ENCODE results near the gene MIEF2. TPM values are rescaled to one million over a fixed set of nuclear protein-coding genes. Genes with fewer than 3 reads are reported as not detected.

MIEF2 gene
- total and polyA plus RNA-seq, 2 donors (not counting 1 experiment from before 2014, with no cell fraction given), result 13.3 to 18.7 TPM

GRCh38 chr17:18267366-18267765 is 6.9 kb downstream of the MIEF2 start:
- no peak overlapping the region for H3K4me3 Mint-ChIP-seq
- Histone ChIP-seq H3K4me2 (replicated peaks; ENCODE audit: low read depth, low read length, poor library complexity, severe bottlenecking) (no peak overlapping the region), H4K20me1 (ENCODE audit: control insufficient read depth, insufficient read depth, low read length, poor library complexity, severe bottlenecking) (no peaks in the 10 kb centered on the region), H3K36me3 (replicated peaks in 1 of 2; ENCODE audit: control extremely low read depth in 1 of 2, control insufficient read depth in 1 of 2, extremely low read depth in 1 of 2, insufficient read depth in 2 of 2, low read length in 1 of 2) (peaks cover 0 to 28% of the 10 kb centered on the region in 2 experiments), H3K79me2 (ENCODE audit: control insufficient read depth, insufficient read depth, low read length) (peaks cover 8% of the 10 kb centered on the region), H3K9me3 (ENCODE audit: control extremely low read depth in 1 of 3, control insufficient read depth in 2 of 3, insufficient read depth in 1 of 3, low read length in 2 of 3) (no peaks in the 10 kb centered on the region), H3K27ac (ENCODE audit: low read length in 2 of 2) (no peak overlapping the region), H2AFZ (ENCODE audit: insufficient read depth, low read depth, low read length, poor library complexity, severe bottlenecking) (no peak overlapping the region), H3K27me3 (replicated peaks in 1 of 4; ENCODE audit: control extremely low read depth in 1 of 4, control insufficient read depth in 3 of 4, insufficient read depth in 4 of 4, low read length in 3 of 4) (no peaks in the 10 kb centered on the region), H3K4me3 (ENCODE audit: control extremely low read depth in 1 of 5, extremely low read depth in 1 of 5, insufficient read depth in 1 of 5, low read depth in 2 of 5, low read length in 4 of 5) (no peak overlapping the region), H3K4me1 (ENCODE audit: control insufficient read depth in 2 of 2, insufficient read depth in 2 of 2, low read length in 2 of 2) (no peaks in the 10 kb centered on the region), H3K9ac (ENCODE audit: low read length) (no peak overlapping the region)
- no peak overlapping the region for H3K27ac Mint-ChIP-seq
- ATAC-seq (ENCODE audit: low read depth), result no peak
- no peaks in the 10 kb centered on the region for H3K9me3 Mint-ChIP-seq (ENCODE audit: insufficient read depth)
- intact Hi-C loops (cut with micrococcal nuclease), result no loop called here
- no peaks in the 10 kb centered on the region for H3K4me1 Mint-ChIP-seq
- H3K27me3 Mint-ChIP-seq, result no peaks in the 10 kb centered on the region
- no peak for TF ChIP-seq EZH2 (IDR thresholded peaks at IDR 0.05; ENCODE audit: borderline replicate concordance, insufficient read depth, low read depth, low read length, poor library complexity, severe bottlenecking)
- no peak for TF ChIP-seq CTCF (IDR thresholded peaks at IDR 0.05)
- WGBS (ENCODE audit: insufficient coverage), result 80% methylated on average over 10 of the region's 10 CpGs
- DNase-seq, result no peak
- ChIA-PET POLR2A (no interaction called here), CTCF (no interaction called here)

GRCh38 chr17:18267927-18268711 is 7.7 kb downstream of the MIEF2 start:
- H3K27ac ChIP-seq (ENCODE audit: low read length in 2 of 2), result no peak overlapping the region
- CTCF ChIA-PET, result interaction anchor here (0.7 kb wide), 1 partner anchor 71 kb away, joined by 3 read pairs; no protein-coding TSS in a partner anchor
- no peak overlapping the region for H3K4me2 ChIP-seq (replicated peaks; ENCODE audit: low read depth, low read length, poor library complexity, severe bottlenecking)
- H2AFZ ChIP-seq (ENCODE audit: insufficient read depth, low read depth, low read length, poor library complexity, severe bottlenecking), result no peak overlapping the region
- 80% methylated on average over 13 of the region's 14 CpGs for WGBS (ENCODE audit: insufficient coverage)
- H3K4me3 ChIP-seq (ENCODE audit: control extremely low read depth in 1 of 5, extremely low read depth in 1 of 5, insufficient read depth in 1 of 5, low read depth in 2 of 5, low read length in 4 of 5), result no peak overlapping the region
- H3K9ac ChIP-seq (ENCODE audit: low read length), result no peak overlapping the region
- no peaks in the 10 kb centered on the region for H3K27me3 ChIP-seq (replicated peaks in 1 of 4; ENCODE audit: control extremely low read depth in 1 of 4, control insufficient read depth in 3 of 4, insufficient read depth in 4 of 4, low read length in 3 of 4)
- peaks cover 0 to 27% of the 10 kb centered on the region in 2 experiments for H3K36me3 ChIP-seq (replicated peaks in 1 of 2; ENCODE audit: control extremely low read depth in 1 of 2, control insufficient read depth in 1 of 2, extremely low read depth in 1 of 2, insufficient read depth in 2 of 2, low read length in 1 of 2)
- no peaks in the 10 kb centered on the region for H3K27me3 Mint-ChIP-seq
- H3K4me1 ChIP-seq (ENCODE audit: control insufficient read depth in 2 of 2, insufficient read depth in 2 of 2, low read length in 2 of 2), result no peaks in the 10 kb centered on the region
- POLR2A ChIA-PET, result no interaction called here
- DNase-seq (no peak), ATAC-seq (ENCODE audit: low read depth) (no peak)
- no peaks in the 10 kb centered on the region for H4K20me1 ChIP-seq (ENCODE audit: control insufficient read depth, insufficient read depth, low read length, poor library complexity, severe bottlenecking)
- H3K27ac Mint-ChIP-seq, result no peak overlapping the region
- TF ChIP-seq EZH2 (IDR thresholded peaks at IDR 0.05; ENCODE audit: borderline replicate concordance, insufficient read depth, low read depth, low read length, poor library complexity, severe bottlenecking) (no peak), CTCF (IDR thresholded peaks at IDR 0.05) (no peak)
- no peaks in the 10 kb centered on the region for H3K9me3 Mint-ChIP-seq (ENCODE audit: insufficient read depth)
- intact Hi-C loops (cut with micrococcal nuclease), result no loop called here
- H3K4me1 Mint-ChIP-seq, result no peaks in the 10 kb centered on the region
- peaks cover 5% of the 10 kb centered on the region for H3K79me2 ChIP-seq (ENCODE audit: control insufficient read depth, insufficient read depth, low read length)
- no peaks in the 10 kb centered on the region for H3K9me3 ChIP-seq (ENCODE audit: control extremely low read depth in 1 of 3, control insufficient read depth in 2 of 3, insufficient read depth in 1 of 3, low read length in 2 of 3)
- H3K4me3 Mint-ChIP-seq, result no peak overlapping the region

Data from B cell (primary cell).